GM15510 (cell line): Measurements from ENCODE around the gene FAM120B.

Experiments used
- POLR2A ChIP-seq: IDR thresholded peaks from 3 replicates; pipeline ENCODE4 v1.6.1; 2011; ENCODE audit warnings: borderline replicate concordance; ENCODE audit not compliant: insufficient read length; ENCODE audit errors: extremely low read depth

FAM120B gene

DNA sequence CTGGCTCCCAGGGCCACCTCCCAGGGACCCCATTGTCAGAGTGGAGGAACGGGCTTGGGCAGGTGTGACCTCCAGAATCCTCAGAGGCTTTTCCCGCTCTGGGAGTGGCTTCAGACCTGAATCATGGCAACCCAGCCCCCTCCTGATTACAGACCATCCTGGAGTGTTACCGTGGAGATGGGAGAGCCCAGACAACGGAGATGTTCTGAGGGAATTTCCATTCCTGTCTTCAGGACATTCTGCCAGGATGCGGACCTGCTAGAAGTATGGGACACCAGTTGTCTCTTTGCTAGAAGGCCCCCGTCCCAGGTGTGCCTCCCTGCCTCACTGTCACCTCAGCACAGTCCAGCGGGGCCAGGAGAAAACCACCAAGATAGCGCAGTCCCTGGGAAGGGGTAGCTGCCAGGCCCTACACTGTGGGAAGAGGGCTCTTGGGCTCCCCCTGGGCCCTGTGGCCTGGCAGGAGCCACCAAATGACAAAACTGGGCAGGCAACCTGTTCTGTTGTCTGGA lies 136.6 kb downstream of the FAM120B start:
- TF ChIP-seq POLR2A: no peak

DNA sequence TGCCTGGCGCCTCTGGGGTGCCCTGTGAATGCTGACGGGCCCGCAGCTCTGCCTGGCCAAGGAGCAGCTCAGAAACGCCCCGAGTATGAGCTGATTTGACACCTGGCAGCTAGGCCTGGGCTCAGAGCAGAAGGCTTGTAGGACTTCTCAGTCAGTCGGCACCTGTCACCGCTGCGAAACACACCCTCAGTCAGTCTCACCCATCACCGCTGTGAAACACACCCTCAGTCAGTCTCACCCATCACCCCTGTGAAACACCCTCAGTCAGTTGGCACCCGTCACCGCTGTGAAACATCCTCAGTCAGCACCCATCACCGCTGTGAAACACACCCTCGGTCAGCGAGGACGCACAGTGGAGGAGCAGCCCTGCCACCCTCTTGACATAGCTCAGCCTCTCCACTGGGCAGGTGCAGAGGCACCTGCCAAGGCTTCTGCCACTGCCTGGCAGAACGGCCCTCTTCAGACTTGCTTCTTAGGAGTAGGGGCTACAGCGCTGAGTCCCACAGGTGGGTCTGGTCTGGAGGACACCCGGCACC lies 137.6 kb downstream of the FAM120B start:
- TF ChIP-seq POLR2A: no peak

DNA sequence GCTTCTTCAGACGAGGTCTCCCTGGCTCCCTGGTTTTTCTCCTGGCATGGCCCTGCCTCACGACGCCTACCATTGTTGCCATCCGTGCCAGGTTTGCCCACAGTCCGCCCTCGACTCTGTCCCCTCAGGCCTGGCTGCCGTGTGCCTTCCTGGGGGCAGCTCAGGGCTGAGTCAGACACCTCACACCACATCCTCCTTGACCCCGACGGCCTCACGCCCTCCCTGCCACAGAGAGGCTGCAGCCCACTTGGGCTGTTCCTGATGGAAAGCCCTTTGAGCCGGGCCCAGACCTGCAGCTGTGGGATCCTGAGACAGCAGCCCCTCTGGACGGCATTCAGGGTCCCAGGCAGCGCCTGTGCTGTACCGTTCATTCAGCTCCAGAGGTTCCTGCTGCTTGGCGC lies 138.3 kb downstream of the FAM120B start:
- TF ChIP-seq POLR2A: no peak

DNA sequence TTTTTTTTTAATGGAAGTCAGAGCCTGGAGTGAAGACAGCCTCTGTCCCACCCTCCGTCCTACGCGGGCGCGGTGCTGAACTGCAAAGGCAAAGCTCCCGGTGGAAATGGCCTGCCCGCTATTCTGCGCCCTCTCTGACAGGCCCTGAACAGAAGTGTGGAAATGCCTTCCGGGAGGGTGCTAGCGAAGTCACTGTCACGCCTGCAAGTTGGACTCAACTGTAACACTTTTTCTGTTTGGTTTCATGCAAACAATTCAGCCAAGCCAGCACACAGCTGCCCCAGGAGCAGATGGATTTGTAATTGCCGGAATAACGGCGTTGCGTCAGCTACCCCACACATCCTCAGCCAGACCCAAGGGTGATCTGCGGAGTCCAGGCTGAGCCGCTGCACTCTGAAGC lies 138.9 kb downstream of the FAM120B start:
- no peak for TF ChIP-seq POLR2A

DNA sequence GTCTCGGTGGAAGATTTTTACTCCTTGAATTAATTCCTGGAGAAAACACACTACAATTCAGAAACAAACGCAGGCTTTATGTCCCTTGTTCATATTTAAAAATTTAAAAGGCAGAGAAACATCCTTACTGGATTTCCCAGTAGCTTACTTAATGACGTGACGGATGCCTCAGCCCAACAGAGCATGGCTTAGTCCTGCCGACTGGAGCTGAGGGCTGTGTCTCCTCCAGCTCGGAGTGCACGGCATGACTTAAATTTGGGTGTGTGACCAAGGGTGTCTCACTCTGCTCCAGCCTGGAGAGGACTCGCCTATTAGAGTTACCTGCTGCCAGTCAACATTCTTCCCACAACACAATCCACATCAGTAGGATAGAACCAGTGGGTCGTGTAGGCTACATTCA lies 139.4 kb downstream of the FAM120B start:
- no peak for TF ChIP-seq POLR2A

DNA sequence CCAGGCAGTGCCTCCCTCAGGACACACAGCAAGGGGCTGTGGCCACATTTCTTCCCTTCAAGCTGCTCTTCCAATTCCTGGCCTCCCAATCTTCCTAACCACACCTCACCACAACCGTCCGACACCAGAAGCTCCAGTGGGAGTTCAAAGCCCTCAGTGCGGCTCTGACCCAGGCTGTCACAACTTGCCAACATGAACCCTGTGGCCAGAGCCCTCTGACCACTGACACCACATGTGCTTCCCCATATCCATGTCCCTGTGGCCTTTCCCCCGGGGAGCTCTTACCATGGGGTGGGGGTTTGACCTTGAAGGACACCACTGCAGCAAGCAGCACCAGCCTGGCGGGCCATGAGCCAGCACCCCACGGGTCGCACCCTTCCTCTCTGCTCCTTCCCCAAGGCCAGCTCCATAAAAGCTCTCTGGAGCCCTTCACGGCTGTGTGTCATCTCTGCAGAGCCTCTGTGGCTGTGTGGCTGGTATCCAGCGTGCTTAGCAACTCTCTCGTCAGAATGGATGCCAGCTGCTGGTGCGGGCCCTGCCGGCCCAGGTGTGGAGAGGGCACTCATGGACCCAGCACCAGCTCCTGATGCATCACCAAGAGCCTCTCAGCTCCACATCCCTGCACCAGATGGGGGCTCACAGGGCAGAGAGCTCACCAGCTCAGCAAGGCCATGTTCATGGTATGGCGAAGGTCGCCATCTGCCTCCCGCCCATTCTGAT lies 140.4 kb downstream of the FAM120B start:
- TF ChIP-seq POLR2A: no peak

DNA sequence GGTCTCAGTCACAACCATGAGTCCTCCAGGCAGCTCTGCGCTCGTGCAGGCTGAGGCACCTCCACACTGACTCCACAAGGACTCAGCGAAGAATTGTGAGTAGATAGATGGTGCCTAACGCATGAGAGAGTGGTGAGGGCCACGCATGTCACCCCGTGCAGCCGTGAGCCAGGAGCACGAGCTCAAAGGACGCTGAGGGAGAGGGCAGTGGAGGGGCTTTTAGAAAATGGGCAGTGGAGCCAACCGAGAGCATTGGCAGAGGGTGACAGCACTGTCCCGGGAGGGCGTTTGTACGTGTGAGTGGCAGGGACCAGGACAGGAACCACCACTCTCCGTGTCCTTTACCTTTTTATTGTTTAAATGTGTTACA lies 141.0 kb downstream of the FAM120B start:
- no peak for TF ChIP-seq POLR2A

DNA sequence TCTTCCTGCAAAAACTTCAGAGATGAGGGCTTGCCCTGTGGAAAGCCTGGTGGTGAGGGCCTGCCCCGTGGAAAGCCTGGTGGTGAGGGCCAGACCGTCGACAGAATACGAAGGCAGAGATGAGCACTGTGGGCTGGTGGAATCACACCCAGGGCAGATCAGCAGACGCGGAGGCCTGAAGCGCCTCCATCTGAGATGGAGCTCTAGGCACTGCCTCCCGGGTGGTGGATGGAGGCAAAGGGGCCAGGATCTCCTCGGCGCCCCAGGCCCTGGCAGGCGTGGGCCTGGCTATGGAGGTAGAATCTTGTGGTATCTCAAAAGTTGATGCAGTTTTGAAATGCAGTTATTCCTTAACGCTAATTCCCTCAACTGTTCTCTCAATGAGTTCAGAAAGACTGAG lies 141.8 kb downstream of the FAM120B start:
- TF ChIP-seq POLR2A: no peak

DNA sequence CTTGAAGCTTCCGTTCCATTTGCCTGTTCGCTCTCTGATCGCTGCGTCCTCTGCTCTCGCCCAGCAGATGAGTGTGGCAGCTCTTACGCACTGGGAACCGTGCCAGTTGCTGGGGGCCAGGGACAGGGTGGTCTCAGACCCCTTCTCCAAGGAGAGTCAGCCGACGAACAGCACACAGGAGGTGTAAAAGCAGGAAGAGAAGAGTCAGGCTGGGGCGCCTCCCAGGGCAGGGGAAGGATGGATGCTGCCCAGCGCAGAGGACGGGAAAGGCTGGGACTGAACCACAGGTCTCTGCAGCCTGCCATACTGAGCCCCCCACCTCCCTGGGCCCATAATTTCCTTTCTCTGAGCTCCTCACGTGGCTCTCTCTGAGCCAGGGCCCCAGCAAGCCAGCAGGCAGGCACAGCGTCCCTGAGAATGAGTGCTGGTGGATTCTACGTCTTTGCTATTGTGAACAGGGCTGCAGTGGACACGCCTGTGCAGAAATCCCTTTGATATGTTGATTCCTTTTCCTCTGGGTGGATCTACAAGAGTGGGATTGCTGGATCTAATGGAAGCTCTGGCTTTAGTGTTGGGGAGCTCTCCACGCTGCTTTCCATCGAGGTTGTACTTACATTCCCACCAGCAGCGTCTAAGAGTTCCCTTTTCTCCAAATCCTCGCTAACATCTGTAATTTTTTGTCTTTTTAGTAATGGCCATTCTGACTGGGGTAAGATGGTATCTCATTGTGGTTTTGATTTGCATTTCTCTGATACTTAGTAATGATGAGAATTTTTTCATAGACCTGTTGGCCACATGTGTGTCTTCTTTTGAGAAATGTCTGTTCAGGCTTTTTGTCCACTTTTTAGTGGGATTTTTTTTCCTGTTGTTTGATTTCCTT lies 142.4 kb downstream of the FAM120B start:
- no peak for TF ChIP-seq POLR2A

DNA sequence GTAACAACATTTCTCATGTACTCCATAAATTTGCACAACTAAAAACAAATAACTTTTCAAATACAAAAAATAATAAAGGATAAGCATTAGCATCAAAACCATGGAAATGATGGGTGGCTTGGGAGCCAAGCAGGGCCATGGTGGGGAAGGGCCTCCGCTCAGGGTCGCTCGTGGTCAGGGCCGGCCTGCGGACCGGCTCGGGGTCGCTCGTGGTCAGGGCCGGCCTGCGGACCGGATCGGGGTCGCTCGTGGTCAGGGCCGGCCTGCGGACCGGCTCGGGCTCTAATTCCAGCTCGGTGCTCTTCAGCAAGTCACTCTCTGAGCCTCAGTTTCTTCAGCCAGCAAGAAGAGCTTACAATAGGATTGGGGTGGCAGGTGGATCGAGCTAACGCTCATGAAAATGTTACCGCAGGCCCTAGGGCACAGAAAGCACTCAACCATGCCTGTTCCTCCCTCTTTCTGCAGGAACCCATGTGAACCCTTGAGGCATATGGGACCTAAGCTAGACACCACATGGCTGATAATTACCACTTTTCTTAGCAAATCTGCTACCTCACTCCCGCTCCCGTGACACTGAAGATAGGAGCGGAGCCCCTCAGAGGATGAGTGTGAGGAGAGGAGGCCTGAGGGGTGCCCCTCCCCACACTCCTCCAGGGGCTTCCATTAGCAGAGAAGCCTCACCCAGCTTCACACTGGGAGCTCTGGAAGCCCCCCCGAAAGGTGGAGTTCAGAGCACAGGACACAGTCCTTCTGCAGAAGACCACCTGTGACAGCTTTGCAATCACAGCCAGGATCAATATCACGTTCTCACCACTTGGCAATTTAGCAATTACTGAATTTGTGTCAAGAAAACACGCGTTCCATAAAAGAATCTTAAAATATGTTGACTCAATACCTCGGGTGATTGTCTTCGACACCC lies 143.5 kb downstream of the FAM120B start:
- no peak for TF ChIP-seq POLR2A

DNA sequence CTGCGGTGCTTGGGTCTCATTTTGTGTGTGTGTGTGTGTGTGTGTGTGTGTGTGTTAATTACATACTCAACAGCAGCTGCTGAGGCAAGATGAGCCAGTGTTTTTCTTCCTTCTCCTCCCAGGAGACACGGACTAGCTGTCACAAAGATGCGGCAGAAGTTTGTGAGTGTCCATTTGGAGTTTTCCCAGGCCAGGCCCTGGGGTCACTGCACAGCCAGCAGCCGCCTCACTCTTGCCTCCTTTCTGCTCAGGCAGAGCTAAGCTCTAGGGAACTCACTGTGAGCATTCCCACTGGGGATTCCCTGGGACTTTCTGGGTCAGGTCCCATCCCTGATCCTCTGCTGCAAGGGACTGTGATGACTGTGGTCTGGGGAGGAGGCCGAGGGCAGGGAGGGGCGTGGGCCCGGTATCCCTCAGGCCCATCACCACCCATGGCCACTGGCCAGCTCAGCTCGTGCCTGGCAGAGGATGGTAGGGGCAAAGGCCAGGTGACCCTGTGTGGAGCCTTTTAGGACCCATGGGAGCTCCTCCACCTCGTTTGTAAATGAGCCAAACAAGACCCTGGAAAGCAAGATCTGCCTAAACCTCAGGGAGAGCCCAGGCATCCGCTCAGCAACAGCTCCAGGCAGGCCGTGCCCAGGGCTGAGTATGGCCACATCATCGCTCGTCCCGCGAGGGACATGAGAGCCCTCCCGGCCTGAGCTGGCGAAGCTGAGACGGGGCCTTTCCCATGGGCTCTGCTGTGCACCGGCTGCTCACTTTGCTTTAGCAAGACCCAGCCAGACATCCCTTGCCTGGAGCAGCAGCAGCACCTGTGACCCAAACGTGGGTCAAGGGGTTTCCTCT lies 144.6 kb downstream of the FAM120B start:
- TF ChIP-seq POLR2A: no peak

DNA sequence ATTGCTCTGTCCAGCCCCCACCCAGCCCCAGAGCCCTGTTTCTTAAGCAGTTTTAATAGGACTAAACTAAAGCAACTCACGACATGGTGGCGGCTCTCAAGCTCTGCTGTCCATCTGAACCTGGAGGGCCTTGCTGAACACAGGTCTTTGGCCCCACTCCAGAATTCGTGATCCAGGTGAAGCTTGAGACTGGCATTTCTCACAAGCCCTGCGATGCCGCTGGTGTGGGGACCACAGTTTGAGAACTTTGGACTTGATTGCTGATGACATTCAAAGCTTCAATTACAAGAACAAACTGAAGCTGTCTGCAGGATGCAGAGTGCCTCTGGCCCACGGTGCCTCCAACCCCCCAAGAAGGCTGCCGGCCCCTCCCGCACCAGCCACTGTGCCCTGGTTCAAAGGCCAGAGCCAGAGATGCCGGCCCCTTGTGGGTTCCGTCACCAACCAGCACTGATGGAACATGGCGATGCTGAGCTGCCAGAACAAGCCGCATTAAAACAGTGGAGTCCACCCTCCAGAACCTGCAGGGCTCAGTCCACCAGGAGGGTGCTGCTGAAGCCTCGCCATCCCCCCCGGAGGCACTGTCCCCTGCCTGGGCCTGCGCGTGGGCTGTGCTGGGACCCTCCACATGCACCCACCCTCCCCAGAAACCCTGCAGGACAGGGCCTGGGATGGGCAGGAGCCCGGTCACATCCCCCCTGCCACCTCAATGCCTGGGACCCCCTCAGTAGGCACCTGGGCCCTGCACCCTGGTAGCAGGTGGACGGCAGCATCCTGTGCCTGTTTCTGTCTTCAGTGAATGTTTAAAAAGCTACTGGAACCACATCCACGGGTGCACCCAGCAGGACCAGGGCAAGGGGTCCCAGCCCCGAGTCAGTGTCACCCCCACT lies 145.4 kb downstream of the FAM120B start:
- TF ChIP-seq POLR2A: no peak
